Astrocyte (in vitro differentiated cells and primary cell): ENCODE data around the gene PHOSPHO1. TPM values are rescaled to one million over a fixed set of nuclear protein-coding genes. Genes with fewer than 3 reads are reported as not detected.

Source experiments
- DNase-seq: peaks from one replicate; pipeline ENCODE4 v3.0.0-alpha.2; 2010; ENCODE audit warnings: low read depth
- FAIRE-seq: peaks from 2 replicates; lab custom pipeline; 2011; peaks lifted over from hg19 to GRCh38; lab: Jason Lieb, UNC
- H2AFZ ChIP-seq: 2 replicates; pipeline ENCODE4 v1.6.0; 2012; ENCODE audit warnings: low read depth, low read length, inconsistent platforms
- H3K27ac ChIP-seq: 2 replicates; pipeline ENCODE4 v1.5.1; 2011; ENCODE audit warnings: low read depth, low read length, inconsistent platforms
- H3K27me3 ChIP-seq: 2 replicates; pipeline ENCODE4 v1.6.0; 2011; ENCODE audit warnings: low read length, inconsistent platforms; ENCODE audit not compliant: insufficient read depth
- H3K36me3 ChIP-seq: 2 replicates; pipeline ENCODE4 v1.5.1; 2011; ENCODE audit warnings: low read length, inconsistent platforms; ENCODE audit not compliant: insufficient read depth
- H3K4me1 ChIP-seq: 2 replicates; pipeline ENCODE4 v1.5.1; 2011; ENCODE audit warnings: low read length, inconsistent platforms; ENCODE audit not compliant: insufficient read depth
- H3K4me2 ChIP-seq: 2 replicates; pipeline ENCODE4 v1.6.0; 2012; ENCODE audit warnings: low read length, inconsistent platforms
- H3K4me3 ChIP-seq: 2 replicates; pipeline ENCODE4 v1.5.1; 2011; ENCODE audit warnings: low read depth, mild to moderate bottlenecking, low read length, inconsistent platforms; ENCODE audit not compliant: insufficient read depth
- H3K79me2 ChIP-seq: 2 replicates; pipeline ENCODE4 v1.6.0; 2012; ENCODE audit warnings: mild to moderate bottlenecking, low read length, inconsistent platforms; ENCODE audit not compliant: insufficient read depth
- H3K9ac ChIP-seq: 2 replicates; pipeline ENCODE4 v1.6.0; 2012; ENCODE audit warnings: mild to moderate bottlenecking, low read length, inconsistent platforms
- H3K9me3 ChIP-seq: 2 replicates; pipeline ENCODE4 v1.5.1; 2012; ENCODE audit warnings: low read depth, mild to moderate bottlenecking, low read length, inconsistent platforms; ENCODE audit not compliant: insufficient read depth
- H4K20me1 ChIP-seq: 2 replicates; pipeline ENCODE4 v1.6.0; 2012; ENCODE audit warnings: low read length, inconsistent platforms; ENCODE audit not compliant: insufficient read depth
- H3K27ac Mint-ChIP-seq: one replicate; pipeline ENCODE4 v1.8.0; 2021; ENCODE audit warnings: mild to moderate bottlenecking, mixed read lengths; ENCODE audit not compliant: unreplicated experiment
- H3K27me3 Mint-ChIP-seq: one replicate; pipeline ENCODE4 v1.8.0; 2021; ENCODE audit warnings: low read depth, mixed read lengths; ENCODE audit not compliant: unreplicated experiment
- H3K36me3 Mint-ChIP-seq: one replicate; pipeline ENCODE4 v1.8.0; 2021; ENCODE audit warnings: low read depth, mixed read lengths; ENCODE audit not compliant: unreplicated experiment
- H3K4me1 Mint-ChIP-seq: one replicate; pipeline ENCODE4 v1.8.0; 2021; ENCODE audit warnings: low read depth, mixed read lengths; ENCODE audit not compliant: unreplicated experiment
- H3K4me3 Mint-ChIP-seq: one replicate; pipeline ENCODE4 v1.8.0; 2021; ENCODE audit warnings: mild to moderate bottlenecking, moderate library complexity, mixed read lengths; ENCODE audit not compliant: unreplicated experiment
- H3K9me3 Mint-ChIP-seq: one replicate; pipeline ENCODE4 v1.8.0; 2021; ENCODE audit warnings: mild to moderate bottlenecking, mixed read lengths; ENCODE audit not compliant: unreplicated experiment
- CTCF ChIP-seq: IDR thresholded peaks from 2 replicates; pipeline ENCODE4 v1.5.1; 2011; ENCODE audit warnings: low read depth, mild to moderate bottlenecking, inconsistent platforms, low read length, moderate library complexity; ENCODE audit not compliant: insufficient read depth
- EZH2 ChIP-seq: IDR thresholded peaks from 2 replicates; pipeline ENCODE4 v1.6.1; 2012; ENCODE audit warnings: mild to moderate bottlenecking, low read length, inconsistent platforms; ENCODE audit not compliant: insufficient read depth
- total RNA-seq: library from RNA; stranded (reverse); gene quantifications from 2 replicates; pipeline ENCODE4 v1.2.1, GENCODE V29; 2021

PHOSPHO1 gene
- total RNA-seq, 1 donor from 2014 or later, result 0.95 TPM

- no peak overlapping the region for H3K9ac ChIP-seq
- Mint-ChIP-seq H3K9me3 (peaks cover 19% of the 10 kb centered on the region), H3K4me3 (no peak overlapping the region), H3K27me3 (peaks cover 4% of the 10 kb centered on the region), H3K27ac (no peak overlapping the region), H3K4me1 (peaks cover 4% of the 10 kb centered on the region), H3K36me3 (peaks cover 2% of the 10 kb centered on the region)
- H3K27me3 ChIP-seq, result peaks cover 2% of the 10 kb centered on the region
- H3K79me2 ChIP-seq, result no peaks in the 10 kb centered on the region
- no peak for DNase-seq
- no peak overlapping the region for H3K4me2 ChIP-seq
- H4K20me1 ChIP-seq, result no peaks in the 10 kb centered on the region
- H3K36me3 ChIP-seq, result no peaks in the 10 kb centered on the region
- no peak overlapping the region for H2AFZ ChIP-seq
- TF ChIP-seq CTCF, result no peak
- no peak for TF ChIP-seq EZH2
- no peaks in the 10 kb centered on the region for H3K4me1 ChIP-seq
- no peak overlapping the region for H3K27ac ChIP-seq
- peaks cover 5% of the 10 kb centered on the region for H3K9me3 ChIP-seq
- no peak overlapping the region for H3K4me3 ChIP-seq
- FAIRE-seq, result no peak
Observed at GRCh38 chr17:49183801-49184200, 46.8 kb downstream of the PHOSPHO1 start.

GRCh38 chr17:49183341-49183740 lies 47.2 kb downstream of the PHOSPHO1 start:
- no peak overlapping the region for H3K4me2 ChIP-seq

More at GRCh38 chr17:49183341-49183740, 47.2 kb downstream of the PHOSPHO1 start:
- H3K4me3 ChIP-seq, result no peak overlapping the region
- DNase-seq (no peak), FAIRE-seq (no peak)
- H3K27ac ChIP-seq, result no peak overlapping the region
- no peak overlapping the region for H3K27ac Mint-ChIP-seq
- H4K20me1 ChIP-seq, result no peaks in the 10 kb centered on the region
- no peak overlapping the region for H3K9ac ChIP-seq
- H3K27me3 ChIP-seq, result peaks cover 2% of the 10 kb centered on the region
- H3K4me1 ChIP-seq, result no peaks in the 10 kb centered on the region
- no peak overlapping the region for H3K4me3 Mint-ChIP-seq
- peaks cover 5% of the 10 kb centered on the region for H3K9me3 ChIP-seq
- H3K27me3 Mint-ChIP-seq, result peaks cover 4% of the 10 kb centered on the region
- H3K4me1 Mint-ChIP-seq, result peaks cover 4% of the 10 kb centered on the region
- TF ChIP-seq CTCF (no peak), EZH2 (no peak)
- H3K79me2 ChIP-seq, result no peaks in the 10 kb centered on the region
- no peaks in the 10 kb centered on the region for H3K36me3 ChIP-seq
- H3K9me3 Mint-ChIP-seq, result peaks cover 20% of the 10 kb centered on the region
- no peak overlapping the region for H2AFZ ChIP-seq
- H3K36me3 Mint-ChIP-seq, result peaks cover 2% of the 10 kb centered on the region
